ENCODE data around the gene MSN. TPM values are rescaled to one million over a fixed set of nuclear protein-coding genes. Genes with fewer than 3 reads are reported as not detected.

The MSN gene
- total and polyA plus RNA-seq, 2 of the 13 experiments (the other 11 are each of a cell fraction or from before 2014, with no cell fraction given): 0.15 TPM; not detected in 1

DNA sequence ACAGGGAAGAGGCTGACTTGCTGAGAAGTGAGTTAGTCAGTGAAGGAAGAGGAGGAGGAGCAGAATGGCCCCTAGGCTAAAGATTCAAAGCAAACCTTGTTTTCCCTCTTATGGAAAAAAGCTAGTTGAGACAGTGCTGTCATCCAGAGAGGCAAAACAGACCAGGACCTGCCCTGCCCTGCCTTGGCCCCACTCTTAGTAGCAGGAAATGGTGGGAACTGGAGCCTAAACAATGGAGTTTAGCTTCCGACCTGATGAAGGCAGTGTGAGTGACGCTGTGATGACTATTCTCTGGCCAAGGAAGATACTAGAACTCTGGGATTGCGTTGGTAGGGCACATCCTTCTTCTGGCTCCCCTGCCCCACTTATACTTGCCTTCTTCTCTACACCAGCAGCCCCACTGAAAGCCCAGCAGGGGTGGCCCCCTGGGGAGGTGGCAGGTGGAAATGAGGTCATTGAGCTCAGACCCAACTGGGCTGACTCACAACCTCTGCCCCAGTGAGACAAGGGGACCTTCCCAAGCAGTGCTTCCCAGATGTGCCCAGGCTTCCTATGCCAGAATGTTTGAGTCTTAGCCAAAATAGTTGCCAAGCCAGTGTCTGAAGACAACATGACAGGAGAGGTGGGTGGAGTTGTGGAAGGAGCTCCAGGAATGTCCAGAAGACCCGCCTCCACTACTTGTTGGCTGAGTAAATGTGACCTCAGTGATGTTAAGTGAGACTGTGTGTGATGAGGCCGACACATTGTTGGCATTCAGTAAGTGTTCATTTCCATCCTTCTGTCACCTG, 38.8 kb downstream of the MSN start:
- ChIA-PET CTCF (ENCODE audit: low intra/inter-chr PET ratio, low total read pairs) (no interaction called here), POLR2A (no interaction called here)
- Histone ChIP-seq H3K4me3 (replicated peaks in 1 of 3; ENCODE audit: insufficient read depth in 1 of 3, low read depth in 2 of 3, low read length in 3 of 3) (no peak overlapping the region), H3K79me2 (ENCODE audit: insufficient read depth, low read length) (no peaks in the 10 kb centered on the region), H3K9me3 (ENCODE audit: low read length) (no peaks in the 10 kb centered on the region), H2AFZ (ENCODE audit: low read length) (no peak overlapping the region), H3K27ac (ENCODE audit: extremely low read length, insufficient read depth, low read length) (no peak overlapping the region), H3K36me3 (replicated peaks in 1 of 2; ENCODE audit: control insufficient read depth in 1 of 2, insufficient read depth in 2 of 2, low read length in 2 of 2) (no peaks in the 10 kb centered on the region), H3K4me1 (ENCODE audit: insufficient read depth, low read length) (no peaks in the 10 kb centered on the region), H3K9ac (ENCODE audit: insufficient read depth, low read depth, low read length) (no peak overlapping the region), H4K20me1 (ENCODE audit: insufficient read depth, low read length) (no peaks in the 10 kb centered on the region), H3K27me3 (ENCODE audit: control insufficient read depth in 1 of 2, insufficient read depth in 2 of 2, low read length in 2 of 2) (no peaks in the 10 kb centered on the region), H3K4me2 (ENCODE audit: low read depth, low read length) (no peak overlapping the region)
- in situ Hi-C loops (cut with HindIII; ENCODE audit: extremely low pct_ligation_motif_present, low pct_unique_long_range_greater_than_20kb) (no loop called here), intact Hi-C loops (cut with micrococcal nuclease; ENCODE audit: unreplicated experiment) (no loop called here)
- TF ChIP-seq ZNF337 (CRISPR knock-in tag; IDR thresholded peaks at IDR 0.05; ENCODE audit: borderline replicate concordance, low read depth) (no peak), ZNF33B (CRISPR knock-in tag; IDR thresholded peaks at IDR 0.05) (no peak), ZBTB8A (CRISPR knock-in tag; IDR thresholded peaks at IDR 0.05; ENCODE audit: borderline replicate concordance, low read depth) (no peak), KLF11 (CRISPR knock-in tag; IDR thresholded peaks at IDR 0.05) (no peak), ZNF251 (CRISPR knock-in tag; IDR thresholded peaks at IDR 0.05) (no peak), ZNF446 (CRISPR knock-in tag; IDR thresholded peaks at IDR 0.05) (no peak)
- TF ChIP-seq, protein P1, sequence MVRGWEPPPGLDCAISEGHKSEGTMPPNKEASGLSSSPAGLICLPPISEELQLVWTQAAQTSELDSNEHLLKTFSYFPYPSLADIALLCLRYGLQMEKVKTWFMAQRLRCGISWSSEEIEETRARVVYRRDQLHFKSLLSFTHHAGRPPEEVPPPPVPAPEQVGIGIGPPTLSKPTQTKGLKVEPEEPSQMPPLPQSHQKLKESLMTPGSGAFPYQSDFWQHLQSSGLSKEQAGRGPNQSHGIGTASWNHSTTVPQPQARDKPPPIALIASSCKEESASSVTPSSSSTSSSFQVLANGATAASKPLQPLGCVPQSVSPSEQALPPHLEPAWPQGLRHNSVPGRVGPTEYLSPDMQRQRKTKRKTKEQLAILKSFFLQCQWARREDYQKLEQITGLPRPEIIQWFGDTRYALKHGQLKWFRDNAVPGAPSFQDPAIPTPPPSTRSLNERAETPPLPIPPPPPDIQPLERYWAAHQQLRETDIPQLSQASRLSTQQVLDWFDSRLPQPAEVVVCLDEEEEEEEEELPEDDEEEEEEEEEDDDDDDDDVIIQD (CRISPR knock-in tag; IDR thresholded peaks at IDR 0.05; ENCODE audit: low read depth): no peak
- TF ChIP-seq, protein P2, sequence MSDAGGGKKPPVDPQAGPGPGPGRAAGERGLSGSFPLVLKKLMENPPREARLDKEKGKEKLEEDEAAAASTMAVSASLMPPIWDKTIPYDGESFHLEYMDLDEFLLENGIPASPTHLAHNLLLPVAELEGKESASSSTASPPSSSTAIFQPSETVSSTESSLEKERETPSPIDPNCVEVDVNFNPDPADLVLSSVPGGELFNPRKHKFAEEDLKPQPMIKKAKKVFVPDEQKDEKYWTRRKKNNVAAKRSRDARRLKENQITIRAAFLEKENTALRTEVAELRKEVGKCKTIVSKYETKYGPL (CRISPR knock-in tag; IDR thresholded peaks at IDR 0.05): no peak
- TF ChIP-seq, protein P3, sequence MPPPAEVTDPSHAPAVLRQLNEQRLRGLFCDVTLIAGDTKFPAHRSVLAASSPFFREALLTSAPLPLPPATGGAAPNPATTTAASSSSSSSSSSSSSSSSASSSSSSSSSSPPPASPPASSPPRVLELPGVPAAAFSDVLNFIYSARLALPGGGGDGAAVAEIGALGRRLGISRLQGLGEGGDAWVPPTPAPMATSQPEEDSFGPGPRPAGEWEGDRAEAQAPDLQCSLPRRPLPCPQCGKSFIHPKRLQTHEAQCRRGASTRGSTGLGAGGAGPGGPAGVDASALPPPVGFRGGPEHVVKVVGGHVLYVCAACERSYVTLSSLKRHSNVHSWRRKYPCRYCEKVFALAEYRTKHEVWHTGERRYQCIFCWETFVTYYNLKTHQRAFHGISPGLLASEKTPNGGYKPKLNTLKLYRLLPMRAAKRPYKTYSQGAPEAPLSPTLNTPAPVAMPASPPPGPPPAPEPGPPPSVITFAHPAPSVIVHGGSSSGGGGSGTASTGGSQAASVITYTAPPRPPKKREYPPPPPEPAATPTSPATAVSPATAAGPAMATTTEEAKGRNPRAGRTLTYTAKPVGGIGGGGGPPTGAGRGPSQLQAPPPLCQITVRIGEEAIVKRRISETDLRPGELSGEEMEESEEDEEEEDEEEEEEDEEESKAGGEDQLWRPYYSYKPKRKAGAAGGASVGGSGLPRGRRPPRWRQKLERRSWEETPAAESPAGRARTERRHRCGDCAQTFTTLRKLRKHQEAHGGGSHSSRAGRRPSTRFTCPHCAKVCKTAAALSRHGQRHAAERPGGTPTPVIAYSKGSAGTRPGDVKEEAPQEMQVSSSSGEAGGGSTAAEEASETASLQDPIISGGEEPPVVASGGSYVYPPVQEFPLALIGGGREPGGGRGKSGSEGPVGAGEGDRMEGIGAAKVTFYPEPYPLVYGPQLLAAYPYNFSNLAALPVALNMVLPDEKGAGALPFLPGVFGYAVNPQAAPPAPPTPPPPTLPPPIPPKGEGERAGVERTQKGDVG (CRISPR knock-in tag; IDR thresholded peaks at IDR 0.05; ENCODE audit: borderline replicate concordance): no peak
- no peak for FAIRE-seq
- no CpG with 5 or more reads among the region's 5 CpGs for WGBS (ENCODE audit: low lambda C conversion rate)
- ATAC-seq: no peak
- no TSS peak for BruUV-seq (replicated peaks)
- DNase-seq (ENCODE audit: low spot score): no peak

All from HepG2 (cell line).